Ishikawa (cell line): ENCODE measurements around the gene CADPS.

Experiments
- CEBPB ChIP-seq: IDR thresholded peaks from 2 replicates; pipeline ENCODE4 v1.6.1; 2012
- CREB1 ChIP-seq: IDR thresholded peaks from 2 replicates; pipeline ENCODE4 v1.6.1; 2012; ENCODE audit warnings: low read depth
- EP300 ChIP-seq: IDR thresholded peaks from 2 replicates; pipeline ENCODE4 v1.6.1; 2012; ENCODE audit warnings: borderline replicate concordance
- FOXM1 ChIP-seq: IDR thresholded peaks from 2 replicates; pipeline ENCODE4 v1.6.1; 2012; ENCODE audit warnings: low read depth, borderline replicate concordance
- NFIC ChIP-seq: IDR thresholded peaks from 2 replicates; pipeline ENCODE4 v1.6.1; 2012
- RAD21 ChIP-seq: IDR thresholded peaks from 2 replicates; pipeline ENCODE4 v1.6.1; 2012; ENCODE audit warnings: low read depth
- TAF1 ChIP-seq: IDR thresholded peaks from 2 replicates; pipeline ENCODE4 v1.6.1; 2012; ENCODE audit warnings: low read depth, mild to moderate bottlenecking
- TCF12 ChIP-seq: IDR thresholded peaks from 2 replicates; pipeline ENCODE4 v1.6.1; 2012; ENCODE audit warnings: low read depth
- TEAD4 ChIP-seq: IDR thresholded peaks from 2 replicates; pipeline ENCODE4 v1.6.1; 2012
- YY1 ChIP-seq: IDR thresholded peaks from 2 replicates; pipeline ENCODE4 v1.6.1; 2012; ENCODE audit warnings: low read depth
- ZBTB7A ChIP-seq: IDR thresholded peaks from 2 replicates; pipeline ENCODE4 v1.6.1; 2012; ENCODE audit warnings: low read depth
- TF ChIP-seq, protein P1 (sequence below): IDR thresholded peaks from 2 replicates; pipeline ENCODE4 v1.6.1; 2012
- TF ChIP-seq, protein P2 (sequence below): IDR thresholded peaks from 2 replicates; pipeline ENCODE4 v1.6.1; 2012; ENCODE audit warnings: low read depth, mild to moderate bottlenecking
- TF ChIP-seq, protein P3 (sequence below): IDR thresholded peaks from 2 replicates; pipeline ENCODE4 v1.6.1; 2012

DNA sequence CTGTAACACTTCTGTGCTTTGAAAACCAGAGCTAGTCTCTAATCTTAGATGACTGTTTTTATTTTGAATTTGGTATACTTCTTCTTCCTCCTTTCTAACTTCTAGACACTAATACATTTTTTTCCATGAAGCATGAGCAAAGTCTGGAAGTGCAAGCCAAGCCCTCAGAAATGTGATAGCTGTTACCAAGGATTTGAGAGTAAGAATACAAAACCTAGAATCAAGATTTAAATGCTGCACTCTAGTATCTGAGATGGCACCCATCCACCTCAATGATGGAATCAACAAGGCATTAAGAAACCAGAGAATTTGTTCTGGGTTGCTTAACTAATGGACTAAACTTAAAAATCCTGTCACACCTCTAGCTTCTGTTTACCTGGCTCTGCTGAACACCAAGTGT, 511.0 kb downstream of the CADPS start:
- no peak for TF ChIP-seq EP300
- TF ChIP-seq, protein P1, sequence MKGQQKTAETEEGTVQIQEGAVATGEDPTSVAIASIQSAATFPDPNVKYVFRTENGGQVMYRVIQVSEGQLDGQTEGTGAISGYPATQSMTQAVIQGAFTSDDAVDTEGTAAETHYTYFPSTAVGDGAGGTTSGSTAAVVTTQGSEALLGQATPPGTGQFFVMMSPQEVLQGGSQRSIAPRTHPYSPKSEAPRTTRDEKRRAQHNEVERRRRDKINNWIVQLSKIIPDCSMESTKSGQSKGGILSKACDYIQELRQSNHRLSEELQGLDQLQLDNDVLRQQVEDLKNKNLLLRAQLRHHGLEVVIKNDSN, result no peak
- TF ChIP-seq, protein P2, sequence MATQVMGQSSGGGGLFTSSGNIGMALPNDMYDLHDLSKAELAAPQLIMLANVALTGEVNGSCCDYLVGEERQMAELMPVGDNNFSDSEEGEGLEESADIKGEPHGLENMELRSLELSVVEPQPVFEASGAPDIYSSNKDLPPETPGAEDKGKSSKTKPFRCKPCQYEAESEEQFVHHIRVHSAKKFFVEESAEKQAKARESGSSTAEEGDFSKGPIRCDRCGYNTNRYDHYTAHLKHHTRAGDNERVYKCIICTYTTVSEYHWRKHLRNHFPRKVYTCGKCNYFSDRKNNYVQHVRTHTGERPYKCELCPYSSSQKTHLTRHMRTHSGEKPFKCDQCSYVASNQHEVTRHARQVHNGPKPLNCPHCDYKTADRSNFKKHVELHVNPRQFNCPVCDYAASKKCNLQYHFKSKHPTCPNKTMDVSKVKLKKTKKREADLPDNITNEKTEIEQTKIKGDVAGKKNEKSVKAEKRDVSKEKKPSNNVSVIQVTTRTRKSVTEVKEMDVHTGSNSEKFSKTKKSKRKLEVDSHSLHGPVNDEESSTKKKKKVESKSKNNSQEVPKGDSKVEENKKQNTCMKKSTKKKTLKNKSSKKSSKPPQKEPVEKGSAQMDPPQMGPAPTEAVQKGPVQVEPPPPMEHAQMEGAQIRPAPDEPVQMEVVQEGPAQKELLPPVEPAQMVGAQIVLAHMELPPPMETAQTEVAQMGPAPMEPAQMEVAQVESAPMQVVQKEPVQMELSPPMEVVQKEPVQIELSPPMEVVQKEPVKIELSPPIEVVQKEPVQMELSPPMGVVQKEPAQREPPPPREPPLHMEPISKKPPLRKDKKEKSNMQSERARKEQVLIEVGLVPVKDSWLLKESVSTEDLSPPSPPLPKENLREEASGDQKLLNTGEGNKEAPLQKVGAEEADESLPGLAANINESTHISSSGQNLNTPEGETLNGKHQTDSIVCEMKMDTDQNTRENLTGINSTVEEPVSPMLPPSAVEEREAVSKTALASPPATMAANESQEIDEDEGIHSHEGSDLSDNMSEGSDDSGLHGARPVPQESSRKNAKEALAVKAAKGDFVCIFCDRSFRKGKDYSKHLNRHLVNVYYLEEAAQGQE, result no peak
- TF ChIP-seq NFIC, result no peak
- TF ChIP-seq ZBTB7A, result no peak
- TF ChIP-seq CREB1, result no peak
- no peak for TF ChIP-seq RAD21
- TF ChIP-seq CEBPB, result no peak
- no peak for TF ChIP-seq TEAD4
- TF ChIP-seq YY1, result no peak
- TF ChIP-seq, protein P3, sequence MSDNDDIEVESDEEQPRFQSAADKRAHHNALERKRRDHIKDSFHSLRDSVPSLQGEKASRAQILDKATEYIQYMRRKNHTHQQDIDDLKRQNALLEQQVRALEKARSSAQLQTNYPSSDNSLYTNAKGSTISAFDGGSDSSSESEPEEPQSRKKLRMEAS, result no peak
- no peak for TF ChIP-seq TAF1
- no peak for TF ChIP-seq TCF12
- no peak for TF ChIP-seq FOXM1
